ENCODE results near the gene PKD1.
"Not testable (repeated sequence)": the region's sequence is repeated elsewhere in the genome, so short reads cannot be mapped to it uniquely, and the experiment has no call there.

- TF ChIP-seq YY1 (IDR thresholded peaks at IDR 0.05; ENCODE audit: insufficient read depth, insufficient read length); ZNF274 (IDR thresholded peaks at IDR 0.05; ENCODE audit: low read depth, low read length); SUZ12 (IDR thresholded peaks at IDR 0.05; ENCODE audit: extremely low read depth, insufficient read depth, insufficient read length): not testable (repeated sequence)
Measured at GRCh38 chr16:2127630-2128280, 7.9 kb downstream of the PKD1 start.
